GM18907 (cell line): ENCODE measurements around the gene ZNF385C.
A peak's percentile ranks its signal among the peaks of the same experiment; 100 is the strongest.

ENCODE experiments used
- ATAC-seq: cut with Tn5 transposase; IDR thresholded peaks from one replicate; pipeline ENCODE4 v1.9.1; 2021; ENCODE audit warnings: mild to moderate bottlenecking, moderate library complexity; ENCODE audit not compliant: unreplicated experiment

Gene ZNF385C

DNA sequence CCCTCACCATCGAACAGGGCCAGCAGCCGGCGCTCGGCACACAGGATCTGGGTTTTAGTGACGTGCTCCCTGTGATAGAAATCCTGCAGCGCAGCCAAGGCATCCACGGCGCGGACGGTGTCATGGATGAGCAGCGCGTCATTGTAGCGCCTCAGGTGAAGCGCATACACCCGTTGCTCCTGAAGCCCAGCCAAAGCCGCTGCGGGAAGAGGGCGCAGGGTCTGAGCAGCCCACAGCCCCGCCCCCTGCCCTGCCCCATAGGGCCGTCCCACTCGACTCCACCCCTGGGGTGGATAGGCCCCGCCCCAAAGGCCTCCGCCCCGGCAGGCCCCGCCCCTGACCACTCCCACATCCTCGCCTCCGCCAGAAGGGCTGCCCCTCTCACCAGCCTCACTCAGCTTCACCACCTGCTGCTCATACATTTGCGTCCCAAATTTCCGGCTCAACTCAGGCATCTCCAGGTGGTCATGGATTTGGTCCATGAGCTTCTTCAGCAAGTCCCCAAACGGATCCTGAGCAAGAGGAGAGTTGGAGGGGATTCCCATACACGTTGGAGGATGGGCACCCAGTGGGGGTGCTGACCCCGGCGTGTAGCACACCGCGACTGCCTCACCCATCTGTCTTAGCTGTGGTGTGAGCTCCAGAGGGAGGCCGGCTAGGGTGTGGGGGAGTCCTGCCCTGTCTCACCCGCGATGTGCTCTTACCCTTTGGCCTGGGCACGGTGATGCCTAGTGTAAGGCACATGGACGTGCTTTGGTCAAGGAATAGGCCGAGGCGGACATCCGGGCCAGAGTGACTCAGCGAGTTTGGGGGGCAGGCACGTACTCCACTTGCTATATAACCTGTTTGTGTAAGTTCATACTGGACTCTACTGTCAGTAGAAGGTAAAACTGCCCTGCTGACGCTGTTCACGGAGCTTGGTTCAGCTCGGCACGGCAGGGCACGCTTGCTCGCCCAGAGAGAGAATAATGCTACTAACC, 9.6 kb upstream of the ZNF385C start:
- peak; percentile 62 for ATAC-seq

DNA sequence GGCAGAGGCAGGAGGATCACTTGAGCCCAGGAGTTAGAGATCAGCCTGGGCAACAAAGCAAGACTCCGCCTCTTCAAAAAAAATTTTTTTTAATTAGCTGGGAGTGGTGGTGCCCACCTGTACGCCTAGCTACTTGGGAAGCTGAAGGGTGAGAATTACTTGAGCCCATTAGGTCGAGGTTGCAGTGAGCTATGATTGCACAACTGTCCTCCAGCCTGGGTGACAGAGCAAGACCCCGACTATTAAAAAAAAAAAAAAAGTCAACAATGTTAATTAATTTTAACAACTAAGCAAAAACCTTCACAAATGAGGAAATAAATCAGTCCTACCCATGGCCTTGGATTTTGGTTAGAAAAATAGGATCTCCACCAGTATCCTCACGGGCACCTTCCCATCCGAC, 8.9 kb upstream of the ZNF385C start:
- no peak for ATAC-seq

DNA sequence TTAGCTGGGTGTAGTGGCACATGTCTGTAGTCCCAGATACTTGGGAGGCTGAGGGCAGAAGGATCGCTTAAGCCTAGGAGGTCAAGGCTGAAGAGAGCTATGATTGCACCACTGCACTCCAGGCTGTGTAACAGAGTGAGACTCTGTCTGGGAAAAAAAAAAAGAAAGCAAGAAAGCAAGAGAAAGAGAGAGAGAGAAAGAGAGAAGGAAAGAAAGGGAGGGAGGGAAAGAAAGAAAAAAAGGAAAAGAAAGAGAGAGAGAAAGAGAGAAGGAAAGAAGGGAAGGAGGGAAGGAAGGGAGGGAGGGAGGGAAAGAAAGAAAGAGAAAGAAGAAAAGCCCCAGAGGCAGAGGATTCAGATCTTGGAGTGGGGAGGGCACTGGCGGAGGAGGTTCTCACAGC, 7.7 kb upstream of the ZNF385C start:
- ATAC-seq = no peak

DNA sequence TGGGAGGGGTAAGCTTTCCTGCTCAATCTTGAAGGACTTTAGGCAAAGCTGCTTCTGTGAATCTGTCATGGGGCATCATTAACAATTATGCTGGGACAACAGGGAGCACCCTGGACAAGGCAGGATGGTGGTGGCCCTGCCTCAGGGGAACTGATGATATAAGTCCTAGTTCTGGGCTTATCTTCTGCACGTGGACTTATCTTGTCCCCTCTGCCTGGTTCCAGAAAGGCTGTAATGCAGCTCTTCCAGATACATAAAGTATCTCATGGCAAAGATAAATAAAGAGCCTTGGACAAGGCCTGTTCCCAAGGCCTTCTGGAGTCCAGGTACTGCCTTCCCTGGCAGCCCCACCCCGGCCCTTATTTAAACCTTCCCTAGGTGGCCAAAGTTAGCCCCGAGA, 6.0 kb upstream of the ZNF385C start:
- ATAC-seq = no peak

DNA sequence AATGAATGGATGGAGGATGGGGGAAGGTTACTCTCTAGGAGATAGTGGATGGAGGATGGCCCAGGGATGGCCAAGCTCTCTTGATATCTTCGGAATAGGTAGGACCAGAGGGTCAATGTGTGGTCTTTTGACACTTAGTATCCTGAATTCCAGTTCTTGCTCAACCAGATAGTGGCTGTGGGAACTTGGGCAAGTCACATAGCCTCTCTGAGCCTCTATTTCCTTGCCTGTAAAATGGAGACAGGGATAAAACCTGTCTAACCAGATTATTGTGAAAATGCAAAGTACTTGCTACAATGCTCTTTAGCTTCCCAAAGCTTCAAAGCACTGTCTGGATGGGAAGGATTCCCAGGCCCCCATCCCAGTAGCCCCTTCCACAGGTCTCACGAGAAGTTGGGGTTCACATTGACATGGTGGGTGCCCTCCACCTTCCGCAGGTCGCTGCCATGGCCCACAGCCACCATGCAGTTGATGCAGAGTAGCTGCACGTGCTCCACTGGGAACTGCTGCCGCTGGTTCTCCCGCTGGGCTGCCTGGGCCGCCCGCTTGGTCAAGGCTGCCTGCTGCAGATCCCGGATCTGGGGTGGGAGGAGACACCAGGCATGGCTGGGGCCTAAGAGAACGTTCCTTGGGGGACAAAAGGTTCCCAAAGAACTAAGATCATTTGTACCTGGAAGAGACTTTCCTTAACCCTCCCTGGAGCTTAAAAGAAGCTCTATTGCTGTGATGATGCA, 5.1 kb upstream of the ZNF385C start:
- ATAC-seq = no peak

DNA sequence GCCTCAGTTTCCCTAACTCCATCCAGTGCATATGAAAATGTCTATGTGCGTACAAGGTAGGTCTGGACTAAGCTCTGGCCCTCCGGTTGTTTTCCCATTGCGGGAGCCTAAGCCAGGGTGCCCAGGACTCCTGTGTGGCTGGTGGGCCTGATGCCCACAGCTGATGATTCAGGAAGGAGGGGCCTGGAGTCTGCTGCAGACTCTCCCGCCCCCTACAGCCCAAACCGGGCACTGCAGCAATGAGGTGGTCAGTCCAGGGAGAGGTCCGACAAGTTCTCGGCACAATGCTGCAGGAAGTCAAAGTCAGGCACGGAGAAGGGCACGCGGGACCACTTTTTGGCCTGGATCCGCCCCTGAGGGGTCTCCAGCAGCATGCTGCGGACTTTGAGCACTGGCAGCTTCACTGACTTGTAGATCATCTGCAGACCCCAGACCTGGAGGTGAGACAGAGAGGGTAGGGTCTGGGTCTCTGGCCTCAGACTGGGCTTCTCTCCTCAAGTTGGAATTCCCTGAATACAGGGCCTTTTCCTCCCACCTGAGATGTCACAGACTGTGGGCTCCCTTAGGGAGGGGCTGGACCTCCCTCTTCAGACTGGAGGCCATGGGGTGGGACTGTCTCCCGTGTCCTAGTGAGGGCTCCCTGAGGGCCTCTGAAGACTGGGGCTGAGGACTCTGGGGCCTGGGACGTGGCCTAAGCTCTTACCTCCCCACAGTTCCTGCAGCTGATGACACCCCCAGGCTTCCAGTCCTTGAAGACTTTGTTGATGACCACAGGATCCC, 3.4 kb upstream of the ZNF385C start:
- ATAC-seq = no peak

DNA sequence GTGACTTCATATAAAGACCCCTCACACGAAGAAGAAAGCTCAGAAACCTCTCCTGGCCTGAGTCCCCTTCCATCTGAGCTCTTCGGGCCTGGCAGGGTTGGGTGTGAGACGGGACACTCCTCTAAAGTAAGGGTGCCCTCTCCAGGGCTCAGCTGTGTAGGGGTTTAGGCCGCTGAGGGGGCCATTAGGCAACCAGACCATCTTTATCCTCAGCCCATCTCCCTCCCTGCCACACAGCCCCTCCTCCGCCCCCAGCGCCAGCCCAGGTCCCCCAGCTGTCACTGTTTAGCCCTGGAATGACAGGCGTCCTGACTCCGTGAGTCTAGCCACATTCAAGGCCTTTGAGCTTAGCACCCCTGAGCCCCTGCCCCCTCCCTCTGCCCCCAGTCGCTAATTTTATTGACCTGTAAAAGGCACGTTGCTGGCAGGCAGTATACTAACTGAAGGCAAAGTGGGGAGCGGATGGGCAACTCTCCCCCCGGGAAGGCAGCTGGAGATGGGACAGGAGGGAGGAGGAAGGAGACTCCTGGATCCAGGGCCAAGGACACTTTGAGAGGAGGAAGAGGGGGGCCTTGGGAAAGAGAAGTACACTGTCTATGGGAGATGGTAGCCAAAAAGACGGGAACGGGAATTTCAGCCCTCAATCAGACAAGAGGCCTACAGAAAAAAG, 592 bp upstream of the ZNF385C start:
- no peak for ATAC-seq

DNA sequence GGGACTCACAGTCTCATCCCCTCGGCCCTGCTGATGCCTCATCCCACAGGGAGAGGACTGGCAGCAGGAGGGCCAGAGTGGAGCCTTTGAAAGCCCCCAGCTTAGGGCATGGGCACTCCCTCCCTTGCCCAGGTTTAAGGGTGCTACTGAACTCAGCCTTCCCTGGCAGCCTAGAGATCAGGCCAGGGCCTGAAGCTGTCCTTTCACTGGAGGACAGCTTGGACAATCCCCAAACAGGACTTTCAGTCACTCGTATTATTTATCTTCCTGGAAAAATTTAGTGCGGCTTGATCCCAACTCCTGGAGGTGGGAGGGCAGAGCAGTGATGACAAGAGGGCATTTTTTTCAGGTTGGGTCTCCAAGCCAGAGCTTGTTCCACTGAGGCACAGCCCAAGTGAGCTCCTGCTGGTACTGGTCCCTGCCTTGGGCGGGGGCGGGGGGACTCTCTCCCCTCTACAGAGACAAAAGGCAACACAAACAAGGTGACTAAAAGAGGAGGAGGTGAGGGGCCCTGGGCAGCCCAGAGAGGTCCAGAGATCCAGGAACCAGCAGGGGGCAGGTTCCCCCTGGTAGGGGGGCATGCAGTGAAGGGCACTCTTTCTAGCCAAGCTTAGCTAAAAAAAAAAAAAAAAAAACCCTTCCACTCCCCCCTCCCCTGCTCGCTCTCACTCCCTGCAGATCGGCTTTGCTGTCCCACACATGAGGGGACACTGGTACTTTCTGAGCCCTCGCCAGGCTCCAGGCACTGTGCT, 1.7 kb downstream of the ZNF385C start:
- no peak for ATAC-seq

DNA sequence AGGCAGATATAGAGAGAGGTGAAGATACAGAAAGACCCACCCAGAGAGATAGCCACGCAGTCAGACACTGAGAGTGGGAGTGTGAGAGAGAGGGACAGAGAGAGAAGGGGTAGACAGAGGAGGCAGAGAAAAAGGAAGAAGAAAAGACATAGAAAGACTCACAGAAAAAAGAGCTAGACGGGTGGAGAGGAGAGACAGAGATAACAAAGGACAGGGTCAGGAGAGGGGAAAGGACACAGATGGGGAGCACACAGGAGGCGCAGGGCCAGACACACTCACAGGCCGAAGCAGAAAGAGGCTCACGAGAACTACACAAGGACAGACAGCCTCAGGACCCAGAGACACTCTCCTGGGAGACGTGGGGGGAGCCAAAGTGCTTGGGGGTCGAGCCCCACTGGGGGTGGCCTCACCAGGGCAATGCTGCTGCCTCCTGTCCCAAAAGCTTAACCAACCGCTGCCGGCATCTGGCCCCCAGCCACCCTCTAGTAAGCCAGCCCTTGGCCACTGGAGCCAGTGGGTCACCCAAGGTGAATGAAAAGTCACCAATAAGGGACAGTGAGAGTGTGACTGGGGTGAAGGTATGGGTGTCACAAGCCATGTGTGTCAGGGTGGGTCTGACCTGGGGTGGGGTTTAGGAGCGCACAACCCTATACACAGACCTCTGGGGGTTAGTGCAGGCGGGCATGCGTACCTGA, 3.8 kb downstream of the ZNF385C start:
- ATAC-seq = no peak

DNA sequence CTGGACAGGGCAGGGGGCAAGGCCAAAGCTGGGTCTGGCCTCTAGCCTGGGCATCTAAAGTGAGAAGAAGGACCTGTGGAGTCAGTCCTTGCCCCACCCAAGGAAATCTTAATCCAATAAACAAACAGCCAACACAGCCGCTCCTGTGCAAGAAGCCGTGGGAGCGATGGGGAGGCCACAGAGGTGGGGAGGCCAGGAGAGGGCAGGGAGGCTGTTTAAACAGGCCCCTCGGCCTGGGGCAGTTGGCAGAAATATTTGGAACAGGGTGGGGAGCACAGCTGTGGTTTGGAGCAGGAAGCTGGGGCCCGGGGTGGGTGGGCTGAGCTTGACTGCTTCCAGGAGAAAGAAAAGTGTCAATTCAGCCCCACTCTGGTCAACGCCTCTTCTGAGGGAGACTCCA, 5.3 kb downstream of the ZNF385C start:
- no peak for ATAC-seq

DNA sequence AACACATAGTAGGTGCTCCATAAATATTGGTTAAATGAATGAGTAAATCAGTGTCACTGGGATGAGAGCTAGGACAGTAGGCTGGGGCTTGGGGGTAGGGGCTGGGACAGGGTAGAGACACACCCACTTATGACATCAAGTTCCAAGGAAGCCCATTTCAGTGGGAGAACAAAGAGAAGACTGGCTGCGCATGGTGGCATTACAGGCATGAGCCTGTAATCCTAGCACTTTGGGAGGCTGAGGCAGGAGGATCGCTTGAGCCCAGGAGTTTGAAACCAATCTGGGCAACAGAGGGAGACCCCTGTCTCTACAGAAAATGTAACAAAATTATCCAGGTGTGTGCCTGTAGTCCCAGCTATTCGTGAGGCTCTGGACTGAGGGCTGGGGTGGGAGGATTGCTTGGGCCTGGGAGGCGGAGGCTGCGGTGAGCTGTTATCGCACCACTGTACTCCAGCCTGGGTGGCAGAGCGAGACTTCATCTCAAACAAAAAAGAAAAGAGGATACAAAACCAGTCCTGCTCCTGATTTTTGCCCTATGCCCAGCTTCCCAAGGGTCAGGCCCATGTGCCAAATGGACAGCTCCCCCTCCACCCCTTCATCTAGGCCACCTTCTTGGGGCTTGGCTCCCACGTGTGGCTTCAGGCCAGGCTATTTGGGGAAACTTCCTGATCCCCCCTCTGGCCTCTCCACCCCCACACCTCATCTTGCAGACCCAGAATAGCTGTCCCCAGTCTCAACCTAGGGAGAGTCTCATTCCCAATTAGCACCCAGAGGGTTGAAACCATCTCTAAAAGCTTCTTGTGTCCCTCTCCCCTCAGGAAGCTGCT, 7.1 kb downstream of the ZNF385C start:
- ATAC-seq = no peak

DNA sequence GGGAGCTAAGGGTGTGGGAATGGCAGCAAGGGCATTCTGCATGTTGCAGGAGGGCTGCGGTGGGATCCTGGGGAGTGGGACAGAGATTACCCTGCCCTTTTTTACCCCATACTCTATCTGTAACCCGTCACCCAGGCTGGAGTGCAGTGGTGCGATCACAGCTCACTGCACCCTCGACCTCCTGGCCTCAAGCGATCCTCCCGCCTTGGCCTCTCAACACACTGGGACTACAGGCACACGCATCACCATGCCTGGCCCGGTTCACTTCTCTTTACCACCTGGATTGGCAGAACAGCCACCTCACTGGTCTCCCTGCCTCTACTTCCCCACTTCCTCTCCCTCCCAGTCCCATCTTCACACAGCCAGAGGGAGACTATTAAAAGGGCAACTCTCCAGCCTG, 9.5 kb downstream of the ZNF385C start:
- no peak for ATAC-seq

DNA sequence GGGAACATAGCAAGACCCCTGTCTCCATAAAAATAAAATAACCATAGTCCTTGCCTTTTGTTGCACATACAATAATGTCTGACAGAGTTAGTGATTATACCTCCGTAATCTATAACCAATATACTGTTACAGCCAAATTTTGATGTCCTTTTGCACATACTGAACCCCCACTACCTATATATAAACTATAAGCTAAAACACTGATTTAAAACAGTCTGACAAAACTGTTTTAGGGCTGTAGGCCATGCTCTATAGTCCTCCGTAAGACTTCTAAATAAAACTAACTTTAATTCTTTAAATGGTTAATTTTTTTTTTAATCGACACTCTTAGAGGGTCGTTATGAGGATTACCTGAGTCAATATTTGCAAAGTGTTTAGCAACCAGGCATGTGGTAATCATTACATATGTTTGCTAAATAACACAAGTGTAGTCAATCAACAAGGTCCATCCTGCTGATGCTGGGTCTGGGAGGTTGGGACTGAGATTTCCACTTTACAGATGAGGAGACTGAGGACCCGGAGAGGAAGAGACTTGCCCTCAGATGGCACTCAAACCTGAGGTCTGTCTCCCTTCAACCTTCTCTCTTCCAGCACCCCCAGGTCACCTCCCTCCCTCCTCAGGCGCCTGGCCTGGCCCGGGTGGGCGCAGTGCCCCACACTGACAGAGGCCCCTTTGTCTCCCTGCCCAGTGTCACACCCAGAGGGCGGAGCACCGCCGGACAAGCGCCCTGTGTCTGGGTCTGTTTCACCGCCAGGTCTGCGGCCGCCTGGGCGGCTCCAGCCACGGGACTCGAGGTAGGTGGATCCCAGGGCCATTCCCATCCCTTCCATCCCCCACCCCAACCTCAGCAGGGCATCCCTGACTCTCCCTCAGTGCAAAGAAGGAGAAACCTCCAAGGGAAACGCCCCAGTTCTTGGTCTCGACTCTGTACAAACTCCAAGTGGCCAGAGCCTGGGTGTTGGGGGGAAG, 10.3 kb downstream of the ZNF385C start:
- ATAC-seq = no peak

DNA sequence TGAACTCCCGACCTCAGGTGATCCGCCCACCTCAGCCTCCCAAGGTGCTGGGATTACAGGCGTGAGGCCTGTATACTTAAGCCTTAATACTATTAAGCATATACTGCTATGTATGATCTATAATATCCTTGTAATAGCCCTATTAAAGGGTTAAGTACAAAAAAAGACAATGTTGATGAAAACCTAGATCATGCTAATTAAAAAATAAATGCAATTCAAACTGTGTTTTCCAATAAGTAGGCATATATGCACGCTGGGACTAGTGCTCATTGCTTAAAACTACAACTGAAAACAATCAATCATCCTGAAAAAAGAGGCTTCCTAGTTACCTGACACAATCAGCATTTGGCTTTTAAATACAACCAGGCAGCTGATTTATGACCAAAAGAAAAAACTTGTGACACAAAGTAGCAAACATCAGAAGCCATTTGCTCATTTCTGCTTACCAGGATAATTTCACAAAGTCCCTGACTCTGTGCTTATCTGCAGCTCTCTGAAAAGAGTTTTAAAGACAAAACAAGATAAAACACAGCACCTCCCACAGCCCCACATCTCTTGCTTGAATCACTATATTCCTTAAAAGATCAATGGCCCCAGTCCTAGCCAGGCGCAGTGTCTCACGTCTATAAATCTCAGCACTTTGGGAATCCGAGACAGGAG, 11.1 kb downstream of the ZNF385C start:
- no peak for ATAC-seq

DNA sequence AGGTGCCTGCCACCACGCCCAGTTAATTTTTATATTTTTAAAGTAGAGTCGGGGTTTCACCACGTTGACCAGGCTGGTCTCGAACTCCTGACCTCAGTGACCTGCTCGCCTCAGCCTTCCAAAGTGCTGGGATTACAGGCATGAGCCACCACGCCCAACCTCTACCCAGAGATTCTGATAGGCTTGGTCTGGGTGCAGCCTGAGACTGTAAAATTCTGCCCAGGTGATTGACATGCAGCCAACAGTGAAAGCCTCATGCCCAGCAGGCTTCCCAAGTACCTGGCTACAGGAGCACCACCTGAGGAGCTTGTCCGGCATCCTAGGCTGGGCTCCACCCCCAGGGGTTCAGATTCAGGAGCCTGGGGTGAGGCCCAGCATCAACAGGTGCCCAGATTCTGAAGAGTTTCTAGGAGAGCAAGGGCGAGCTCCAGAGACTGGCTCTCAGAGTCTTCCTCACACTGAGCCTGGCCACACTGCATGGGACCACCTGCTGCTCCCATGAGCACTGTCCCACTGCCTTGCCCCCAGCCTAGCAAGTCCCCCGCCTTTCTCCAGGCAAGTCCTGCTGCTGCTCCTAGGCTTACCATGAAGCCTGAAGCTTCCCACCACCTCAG, 16.6 kb downstream of the ZNF385C start:
- no peak for ATAC-seq

DNA sequence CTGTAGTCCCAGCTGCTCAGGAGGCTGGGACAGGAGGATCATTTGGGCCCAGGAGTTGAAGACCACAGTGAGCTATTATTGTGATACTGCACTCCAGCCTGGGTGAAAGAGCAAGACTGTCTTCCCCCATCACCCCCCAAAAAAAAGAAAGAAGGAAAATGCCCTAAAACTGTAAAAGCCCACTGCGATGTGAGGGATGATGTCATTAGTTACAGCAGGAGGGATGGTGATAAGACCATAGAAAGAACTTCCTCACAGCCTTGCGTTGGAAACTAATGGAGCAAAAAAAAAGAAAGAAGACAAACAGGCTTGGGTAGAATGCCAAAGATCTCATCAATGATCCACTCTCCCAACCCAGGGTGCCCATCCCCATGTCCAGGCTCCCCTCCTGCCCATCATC, 18.7 kb downstream of the ZNF385C start:
- ATAC-seq = no peak
